HepG2 (cell line): ENCODE measurements around the gene DNAAF8. TPM values are rescaled to one million over a fixed set of nuclear protein-coding genes. Genes with fewer than 3 reads are reported as not detected.

ENCODE experiments used
- AGO2 ChIP-seq: fragments of 200-400 bp; formaldehyde crosslinking; optimal IDR thresholded peaks from 2 replicates; pipeline ENCODE3; 2017; ENCODE audit warnings: mild to moderate bottlenecking, low read depth, low read length, moderate library complexity
- ARNT2 ChIP-seq: sonication (generic); formaldehyde crosslinking; IDR thresholded peaks from 2 replicates; pipeline ENCODE4 v1.8.0; 2022; ENCODE audit warnings: mild to moderate bottlenecking, low read depth, missing genetic modification reagents, moderate library complexity
- ETV6 ChIP-seq: sonication (generic); formaldehyde crosslinking; conservative IDR thresholded peaks from 2 replicates; pipeline ENCODE4 v1.4.0; 2020; ENCODE audit warnings: missing genetic modification reagents
- KLF16 ChIP-seq, 2 experiments: sonication (generic) in 1 of 2; formaldehyde crosslinking in 1 of 2; IDR thresholded peaks; 2 replicates each; pipeline versions ENCODE4 v1.6.1 to v1.8.0; 2016 to 2023; ENCODE audit warnings: missing genetic modification reagents in 2 of 2, missing compliant biosample characterization in 1 of 2
- MEF2D ChIP-seq: sonication (generic); formaldehyde crosslinking; IDR thresholded peaks from 2 replicates; pipeline ENCODE4 v1.5.1; 2020; ENCODE audit warnings: mild to moderate bottlenecking, missing genetic modification reagents
- PAWR ChIP-seq: sonication (generic); formaldehyde crosslinking; IDR thresholded peaks from 2 replicates; pipeline ENCODE4 v1.4.0; 2020; ENCODE audit warnings: missing genetic modification reagents, mild to moderate bottlenecking, borderline replicate concordance
- SMAD3 ChIP-seq: sonication (generic); formaldehyde crosslinking; IDR thresholded peaks from 2 replicates; pipeline ENCODE4 v1.4.0; 2020; ENCODE audit warnings: missing genetic modification reagents
- SP2 ChIP-seq: sonication (generic); formaldehyde crosslinking; IDR thresholded peaks from 2 replicates; pipeline ENCODE4 v1.5.1; 2020; ENCODE audit warnings: mild to moderate bottlenecking, missing genetic modification reagents
- SP4 ChIP-seq: sonication (generic); formaldehyde crosslinking; IDR thresholded peaks from 2 replicates; pipeline ENCODE4 v1.8.1; 2023; ENCODE audit warnings: mild to moderate bottlenecking, missing genetic modification reagents
- ZBTB42 ChIP-seq: sonication (generic); formaldehyde crosslinking; IDR thresholded peaks from 2 replicates; pipeline ENCODE4 v1.5.0; 2020; ENCODE audit warnings: mild to moderate bottlenecking, missing genetic modification reagents
- ZNF446 ChIP-seq: sonication (generic); formaldehyde crosslinking; IDR thresholded peaks from 2 replicates; pipeline ENCODE4 v1.5.0; 2020; ENCODE audit warnings: mild to moderate bottlenecking, missing genetic modification reagents
- polyA plus RNA-seq, 8 experiments: library from polyadenylated mRNA; depleted of rRNA in 3 of 8; stranded (reverse) in 7 of 8; unstranded in 1 of 8; fragments of >200 nt; fragmentation: Illumina TruSeq in 4 of 8; extraction: Trizol in 4 of 8; gene quantifications; 2 replicates each; pipeline versions ENCODE4 v1.2.1 to v1.2.3, GENCODE V29; 2011 to 2016; ENCODE audit warnings: low read depth in 4 of 8, missing spikeins in 1 of 8, mixed read lengths in 1 of 8; ENCODE audit not compliant: insufficient read depth in 1 of 8
- total RNA-seq, 5 experiments: library from RNA; depleted of rRNA; stranded (reverse); fragments of >200 nt; fragmentation: Illumina TruSeq; extraction: Trizol; gene quantifications; 2 replicates each; pipeline ENCODE4 v1.2.3, GENCODE V29; 2016; ENCODE audit warnings: low read depth in 1 of 5
- TF ChIP-seq, protein P1 (sequence below): sonication (generic); formaldehyde crosslinking; IDR thresholded peaks from 2 replicates; pipeline ENCODE4 v1.5.1; 2020; ENCODE audit warnings: mild to moderate bottlenecking, missing genetic modification reagents, moderate library complexity
- TF ChIP-seq, protein P2 (sequence below): sonication (generic); formaldehyde crosslinking; IDR thresholded peaks from 2 replicates; pipeline ENCODE4 v1.4.0; 2020; ENCODE audit warnings: missing genetic modification reagents, borderline replicate concordance
- TF ChIP-seq, protein P3 (sequence below): IDR thresholded peaks from 2 replicates; pipeline ENCODE4 v1.6.1; 2016; ENCODE audit warnings: mild to moderate bottlenecking, missing biosample characterization, missing genetic modification reagents
- TF ChIP-seq, protein P4 (sequence below): sonication (generic); formaldehyde crosslinking; conservative IDR thresholded peaks from 2 replicates; pipeline ENCODE4 v1.4.0; 2020; ENCODE audit warnings: mild to moderate bottlenecking, missing genetic modification reagents, moderate library complexity

DNAAF8 gene
- total and polyA plus RNA-seq, 2 of the 13 experiments (the other 11 are each of a cell fraction or from before 2014, with no cell fraction given): 0.44 TPM; not detected in 1

DNA sequence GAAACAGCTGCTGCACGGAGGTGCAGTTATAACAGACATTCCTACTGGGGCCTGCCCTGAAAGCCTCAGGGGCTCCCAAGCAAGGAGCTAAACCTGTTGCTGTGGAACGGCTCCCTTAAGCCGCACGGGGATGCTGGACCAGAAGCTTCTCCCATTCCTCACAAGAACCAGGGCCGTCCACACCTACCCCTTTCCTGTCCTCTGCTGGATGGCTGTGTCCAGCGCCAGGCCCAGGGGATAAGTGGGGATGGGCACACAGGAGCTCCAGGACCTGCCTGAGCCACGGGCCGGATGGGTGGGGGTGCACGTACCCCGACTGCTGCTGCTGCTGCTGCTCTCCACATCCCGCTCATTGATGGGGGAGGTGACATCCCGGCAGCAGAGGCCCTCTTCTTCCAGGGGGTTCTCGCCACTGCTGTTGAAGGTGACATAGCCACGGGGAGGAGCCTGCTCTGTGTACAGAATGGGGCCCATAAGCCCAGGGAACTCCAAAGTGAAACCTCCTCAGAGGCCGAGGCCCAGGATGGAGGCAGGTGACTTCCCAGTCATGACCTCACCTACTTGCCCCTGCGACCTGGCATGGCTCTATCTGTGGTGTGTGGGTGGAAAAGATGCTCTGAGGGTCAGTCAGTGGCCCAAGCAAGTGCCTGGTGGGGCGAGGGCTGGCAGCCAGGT, 32.4 kb upstream of the DNAAF8 start (continued):
- peak; percentile 37 for TF ChIP-seq AGO2
- no peak for TF ChIP-seq ARNT2 (CRISPR knock-in tag)
- TF ChIP-seq, protein P1, sequence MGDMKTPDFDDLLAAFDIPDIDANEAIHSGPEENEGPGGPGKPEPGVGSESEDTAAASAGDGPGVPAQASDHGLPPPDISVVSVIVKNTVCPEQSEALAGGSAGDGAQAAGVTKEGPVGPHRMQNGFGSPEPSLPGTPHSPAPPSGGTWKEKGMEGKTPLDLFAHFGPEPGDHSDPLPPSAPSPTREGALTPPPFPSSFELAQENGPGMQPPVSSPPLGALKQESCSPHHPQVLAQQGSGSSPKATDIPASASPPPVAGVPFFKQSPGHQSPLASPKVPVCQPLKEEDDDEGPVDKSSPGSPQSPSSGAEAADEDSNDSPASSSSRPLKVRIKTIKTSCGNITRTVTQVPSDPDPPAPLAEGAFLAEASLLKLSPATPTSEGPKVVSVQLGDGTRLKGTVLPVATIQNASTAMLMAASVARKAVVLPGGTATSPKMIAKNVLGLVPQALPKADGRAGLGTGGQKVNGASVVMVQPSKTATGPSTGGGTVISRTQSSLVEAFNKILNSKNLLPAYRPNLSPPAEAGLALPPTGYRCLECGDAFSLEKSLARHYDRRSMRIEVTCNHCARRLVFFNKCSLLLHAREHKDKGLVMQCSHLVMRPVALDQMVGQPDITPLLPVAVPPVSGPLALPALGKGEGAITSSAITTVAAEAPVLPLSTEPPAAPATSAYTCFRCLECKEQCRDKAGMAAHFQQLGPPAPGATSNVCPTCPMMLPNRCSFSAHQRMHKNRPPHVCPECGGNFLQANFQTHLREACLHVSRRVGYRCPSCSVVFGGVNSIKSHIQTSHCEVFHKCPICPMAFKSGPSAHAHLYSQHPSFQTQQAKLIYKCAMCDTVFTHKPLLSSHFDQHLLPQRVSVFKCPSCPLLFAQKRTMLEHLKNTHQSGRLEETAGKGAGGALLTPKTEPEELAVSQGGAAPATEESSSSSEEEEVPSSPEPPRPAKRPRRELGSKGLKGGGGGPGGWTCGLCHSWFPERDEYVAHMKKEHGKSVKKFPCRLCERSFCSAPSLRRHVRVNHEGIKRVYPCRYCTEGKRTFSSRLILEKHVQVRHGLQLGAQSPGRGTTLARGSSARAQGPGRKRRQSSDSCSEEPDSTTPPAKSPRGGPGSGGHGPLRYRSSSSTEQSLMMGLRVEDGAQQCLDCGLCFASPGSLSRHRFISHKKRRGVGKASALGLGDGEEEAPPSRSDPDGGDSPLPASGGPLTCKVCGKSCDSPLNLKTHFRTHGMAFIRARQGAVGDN (CRISPR knock-in tag): peak; percentile 81
- no peak for TF ChIP-seq ZNF446 (CRISPR knock-in tag)
- TF ChIP-seq, protein P2, sequence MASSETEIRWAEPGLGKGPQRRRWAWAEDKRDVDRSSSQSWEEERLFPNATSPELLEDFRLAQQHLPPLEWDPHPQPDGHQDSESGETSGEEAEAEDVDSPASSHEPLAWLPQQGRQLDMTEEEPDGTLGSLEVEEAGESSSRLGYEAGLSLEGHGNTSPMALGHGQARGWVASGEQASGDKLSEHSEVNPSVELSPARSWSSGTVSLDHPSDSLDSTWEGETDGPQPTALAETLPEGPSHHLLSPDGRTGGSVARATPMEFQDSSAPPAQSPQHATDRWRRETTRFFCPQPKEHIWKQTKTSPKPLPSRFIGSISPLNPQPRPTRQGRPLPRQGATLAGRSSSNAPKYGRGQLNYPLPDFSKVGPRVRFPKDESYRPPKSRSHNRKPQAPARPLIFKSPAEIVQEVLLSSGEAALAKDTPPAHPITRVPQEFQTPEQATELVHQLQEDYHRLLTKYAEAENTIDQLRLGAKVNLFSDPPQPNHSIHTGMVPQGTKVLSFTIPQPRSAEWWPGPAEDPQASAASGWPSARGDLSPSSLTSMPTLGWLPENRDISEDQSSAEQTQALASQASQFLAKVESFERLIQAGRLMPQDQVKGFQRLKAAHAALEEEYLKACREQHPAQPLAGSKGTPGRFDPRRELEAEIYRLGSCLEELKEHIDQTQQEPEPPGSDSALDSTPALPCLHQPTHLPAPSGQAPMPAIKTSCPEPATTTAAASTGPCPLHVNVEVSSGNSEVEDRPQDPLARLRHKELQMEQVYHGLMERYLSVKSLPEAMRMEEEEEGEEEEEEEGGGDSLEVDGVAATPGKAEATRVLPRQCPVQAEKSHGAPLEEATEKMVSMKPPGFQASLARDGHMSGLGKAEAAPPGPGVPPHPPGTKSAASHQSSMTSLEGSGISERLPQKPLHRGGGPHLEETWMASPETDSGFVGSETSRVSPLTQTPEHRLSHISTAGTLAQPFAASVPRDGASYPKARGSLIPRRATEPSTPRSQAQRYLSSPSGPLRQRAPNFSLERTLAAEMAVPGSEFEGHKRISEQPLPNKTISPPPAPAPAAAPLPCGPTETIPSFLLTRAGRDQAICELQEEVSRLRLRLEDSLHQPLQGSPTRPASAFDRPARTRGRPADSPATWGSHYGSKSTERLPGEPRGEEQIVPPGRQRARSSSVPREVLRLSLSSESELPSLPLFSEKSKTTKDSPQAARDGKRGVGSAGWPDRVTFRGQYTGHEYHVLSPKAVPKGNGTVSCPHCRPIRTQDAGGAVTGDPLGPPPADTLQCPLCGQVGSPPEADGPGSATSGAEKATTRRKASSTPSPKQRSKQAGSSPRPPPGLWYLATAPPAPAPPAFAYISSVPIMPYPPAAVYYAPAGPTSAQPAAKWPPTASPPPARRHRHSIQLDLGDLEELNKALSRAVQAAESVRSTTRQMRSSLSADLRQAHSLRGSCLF (CRISPR knock-in tag): no peak
- TF ChIP-seq, protein P3, sequence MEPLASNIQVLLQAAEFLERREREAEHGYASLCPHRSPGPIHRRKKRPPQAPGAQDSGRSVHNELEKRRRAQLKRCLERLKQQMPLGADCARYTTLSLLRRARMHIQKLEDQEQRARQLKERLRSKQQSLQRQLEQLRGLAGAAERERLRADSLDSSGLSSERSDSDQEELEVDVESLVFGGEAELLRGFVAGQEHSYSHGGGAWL (CRISPR knock-in tag): no peak
- TF ChIP-seq SP4 (CRISPR knock-in tag): no peak
- TF ChIP-seq, protein P4, sequence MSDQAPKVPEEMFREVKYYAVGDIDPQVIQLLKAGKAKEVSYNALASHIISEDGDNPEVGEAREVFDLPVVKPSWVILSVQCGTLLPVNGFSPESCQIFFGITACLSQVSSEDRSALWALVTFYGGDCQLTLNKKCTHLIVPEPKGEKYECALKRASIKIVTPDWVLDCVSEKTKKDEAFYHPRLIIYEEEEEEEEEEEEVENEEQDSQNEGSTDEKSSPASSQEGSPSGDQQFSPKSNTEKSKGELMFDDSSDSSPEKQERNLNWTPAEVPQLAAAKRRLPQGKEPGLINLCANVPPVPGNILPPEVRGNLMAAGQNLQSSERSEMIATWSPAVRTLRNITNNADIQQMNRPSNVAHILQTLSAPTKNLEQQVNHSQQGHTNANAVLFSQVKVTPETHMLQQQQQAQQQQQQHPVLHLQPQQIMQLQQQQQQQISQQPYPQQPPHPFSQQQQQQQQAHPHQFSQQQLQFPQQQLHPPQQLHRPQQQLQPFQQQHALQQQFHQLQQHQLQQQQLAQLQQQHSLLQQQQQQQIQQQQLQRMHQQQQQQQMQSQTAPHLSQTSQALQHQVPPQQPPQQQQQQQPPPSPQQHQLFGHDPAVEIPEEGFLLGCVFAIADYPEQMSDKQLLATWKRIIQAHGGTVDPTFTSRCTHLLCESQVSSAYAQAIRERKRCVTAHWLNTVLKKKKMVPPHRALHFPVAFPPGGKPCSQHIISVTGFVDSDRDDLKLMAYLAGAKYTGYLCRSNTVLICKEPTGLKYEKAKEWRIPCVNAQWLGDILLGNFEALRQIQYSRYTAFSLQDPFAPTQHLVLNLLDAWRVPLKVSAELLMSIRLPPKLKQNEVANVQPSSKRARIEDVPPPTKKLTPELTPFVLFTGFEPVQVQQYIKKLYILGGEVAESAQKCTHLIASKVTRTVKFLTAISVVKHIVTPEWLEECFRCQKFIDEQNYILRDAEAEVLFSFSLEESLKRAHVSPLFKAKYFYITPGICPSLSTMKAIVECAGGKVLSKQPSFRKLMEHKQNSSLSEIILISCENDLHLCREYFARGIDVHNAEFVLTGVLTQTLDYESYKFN (CRISPR knock-in tag): no peak
- no peak for TF ChIP-seq PAWR (CRISPR knock-in tag)
- no peak for TF ChIP-seq ETV6 (CRISPR knock-in tag)
- no peak for TF ChIP-seq SMAD3 (CRISPR knock-in tag)
- TF ChIP-seq ZBTB42 (CRISPR knock-in tag): no peak
- TF ChIP-seq MEF2D (CRISPR knock-in tag): no peak
- TF ChIP-seq KLF16 (CRISPR knock-in tag; IDR thresholded peaks at IDR 0.05): no peak
- no peak for TF ChIP-seq SP2 (CRISPR knock-in tag)
